Caki2 (cell line): Measurements from ENCODE around the gene PRND. TPM values are rescaled to one million over a fixed set of nuclear protein-coding genes. Genes with fewer than 3 reads are reported as not detected.
"Not testable (repeated sequence)": the region's sequence is repeated elsewhere in the genome, so short reads cannot be mapped to it uniquely, and the experiment has no call there.

Source experiments
- DNase-seq: peaks from one replicate; pipeline ENCODE4 v3.0.0-alpha.2; 2015; ENCODE audit warnings: low read depth
- in situ Hi-C: cut with HindIII; loops from 2 replicates; pipeline ENCODE4 v1.10.0; 2016; ENCODE audit warnings: low sequenced_read_pairs, low pct_unique_long_range_greater_than_20kb, mixed read lengths
- total RNA-seq: library from RNA; depleted of rRNA; stranded (reverse); fragments of >200 nt; shearing (Covaris generic); gene quantifications from 2 replicates; pipeline ENCODE4 v1.2.3, GENCODE V29; 2014; ENCODE audit warnings: low replicate concordance; rRNA removed

Gene PRND
- total RNA-seq, 1 experiment from 2014 or later, result not detected

DNA sequence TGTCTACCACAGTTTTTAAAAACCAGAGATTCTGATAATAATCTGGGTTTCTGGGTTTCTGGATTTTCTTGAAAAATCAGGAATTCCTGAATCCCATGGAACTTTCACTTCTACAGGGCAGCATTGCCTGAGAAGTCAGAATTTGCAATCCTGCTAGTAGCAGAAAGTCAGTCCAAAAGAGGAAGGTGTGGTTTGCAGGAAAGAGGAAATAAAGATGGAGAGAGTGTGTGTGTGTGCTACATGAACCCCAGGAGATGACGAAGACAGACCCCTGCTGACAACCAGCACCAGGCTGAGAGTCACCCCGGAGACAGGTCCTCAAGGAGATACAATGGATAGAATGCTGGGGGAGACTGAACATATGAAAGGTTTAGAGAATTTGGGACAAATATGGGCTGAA, 44.9 kb downstream of the PRND start:
- no peak for DNase-seq
- in situ Hi-C loops, result no loop called here

DNA sequence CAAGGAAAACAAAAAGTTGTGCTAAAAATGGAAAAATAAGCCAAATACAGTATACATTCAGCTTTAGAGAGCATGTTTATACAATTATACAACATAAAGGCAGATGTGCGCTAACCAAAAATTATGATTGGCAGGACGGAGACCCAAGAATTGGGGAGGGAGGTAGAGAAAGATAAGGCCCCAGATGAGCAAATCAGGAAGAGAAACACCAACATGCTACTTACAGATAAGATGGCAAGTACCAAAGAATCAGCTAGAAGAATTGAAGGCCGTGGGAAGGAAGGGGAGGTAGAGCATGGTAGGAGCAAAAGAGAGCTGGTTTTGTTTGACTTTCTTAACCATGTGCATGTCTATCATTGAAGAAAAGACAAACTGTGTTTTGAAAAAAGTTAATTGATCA, 45.4 kb downstream of the PRND start:
- no peak for DNase-seq
- in situ Hi-C loops, result no loop called here

GRCh38 chr20:4769328-4769727, 47.6 kb downstream of the PRND start:
- no peak for DNase-seq
- in situ Hi-C loops, result no loop called here

- DNase-seq, result no peak
- in situ Hi-C loops, result no loop called here
Measured at GRCh38 chr20:4770026-4770425, 48.3 kb downstream of the PRND start.

GRCh38 chr20:4771004-4771403, 49.3 kb downstream of the PRND start:
- DNase-seq, result no peak
- in situ Hi-C loops, result no loop called here

DNA sequence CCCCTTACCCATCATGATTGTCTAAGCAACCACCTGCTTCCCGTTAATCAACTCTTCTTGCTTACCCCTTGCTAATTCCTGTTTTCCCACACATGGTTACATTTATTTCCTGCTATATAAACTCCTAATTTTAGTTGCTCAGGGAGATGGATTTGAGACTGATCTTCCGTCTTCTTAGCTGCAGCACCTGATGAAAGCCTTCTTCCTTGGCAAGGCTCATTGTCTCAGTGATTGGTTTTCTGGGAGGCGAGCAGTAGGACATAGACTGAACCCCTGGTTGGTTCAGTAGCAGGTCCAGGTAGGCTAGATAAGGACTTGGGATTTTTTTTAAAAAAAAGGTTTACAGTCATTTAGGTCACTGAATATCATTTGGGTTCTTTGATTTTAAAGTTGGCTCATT, 50.4 kb downstream of the PRND start:
- DNase-seq, result no peak
- in situ Hi-C loops, result no loop called here

- in situ Hi-C loops, DNase-seq: not testable (repeated sequence)
Measured at GRCh38 chr20:4773014-4773413, 51.3 kb downstream of the PRND start.

- in situ Hi-C loops, result no loop called here
- no peak for DNase-seq
Measured at GRCh38 chr20:4773736-4774135, 52.0 kb downstream of the PRND start.

GRCh38 chr20:4774207-4774606, 52.5 kb downstream of the PRND start:
- in situ Hi-C loops, result no loop called here
- DNase-seq, result no peak

- DNase-seq, result no peak
Measured at GRCh38 chr20:4775322-4776078, 53.8 kb downstream of the PRND start.

GRCh38 chr20:4776079-4776630, 54.4 kb downstream of the PRND start:
- in situ Hi-C loops, result no loop called here
- no peak for DNase-seq

More at GRCh38 chr20:4775322-4776078, 53.8 kb downstream of the PRND start:
- in situ Hi-C loops, result no loop called here

Other genes starting within 250 kb of the PRND start
- gene PRNP, start 35.5 kb upstream of the PRND start, total RNA-seq, result 166 and 179 TPM in 2 replicates
- 45.8 and 58.6 TPM in 2 replicates for gene RASSF2, start 101.7 kb downstream of the PRND start, total RNA-seq